Thyroid gland (tissue), 4 donors: ENCODE measurements around the gene GRB10. TPM values are rescaled to one million over a fixed set of nuclear protein-coding genes. Genes with fewer than 3 reads are reported as not detected.

ENCODE experiments used
- DNase-seq, 2 donors: peaks; one replicate each; pipeline ENCODE4 v3.0.0-alpha.2; 2019
- H3K27ac ChIP-seq, 3 donors: fragments of 200-600 bp; sonication (generic); 1 replicate in 2 of 3; 2 replicates in 1 of 3; pipeline ENCODE4 v1.5.1; 2016 to 2019; ENCODE audit warnings: mild to moderate bottlenecking in 1 of 3, moderate library complexity in 1 of 3
- H3K27me3 ChIP-seq: fragments of 200-600 bp; sonication (generic); one replicate; pipeline ENCODE4 v1.5.1; 2019
- H3K36me3 ChIP-seq, 2 donors: fragments of 200-600 bp; sonication (generic); one replicate each; pipeline ENCODE4 v1.5.1; 2016 to 2019
- H3K4me1 ChIP-seq, 2 donors: fragments of 200-600 bp; sonication (generic); one replicate each; pipeline ENCODE4 v1.5.1; 2017 to 2019
- H3K4me3 ChIP-seq, 3 donors: fragments of 200-600 bp; sonication (generic); replicated peaks in 1 of 3; 1 replicate in 2 of 3; 2 replicates in 1 of 3; pipeline ENCODE4 v1.5.1; 2016; ENCODE audit warnings: mild to moderate bottlenecking in 1 of 3
- H3K9me3 ChIP-seq: fragments of 200-600 bp; sonication (generic); one replicate; pipeline ENCODE4 v1.5.1; 2017
- CTCF ChIP-seq, 6 experiments: fragments of 200-600 bp in 3 of 6; fragments of 450-650 bp in 3 of 6; sonication (generic) in 3 of 6; IDR thresholded peaks; one replicate each; pipeline ENCODE4 v1.5.1; 2016 to 2019; ENCODE audit warnings: antibody characterized with exemption in 6 of 6, mild to moderate bottlenecking in 2 of 6, inconsistent platforms in 1 of 6, moderate library complexity in 1 of 6
- POLR2A ChIP-seq, 2 donors: fragments of 450-650 bp; IDR thresholded peaks; one replicate each; pipeline ENCODE4 v1.6.1; 2017; ENCODE audit warnings: antibody characterized with exemption in 2 of 2, mild to moderate bottlenecking in 2 of 2, moderate library complexity in 1 of 2
- WGBS, 2 donors: methylation state at CpG; one replicate each; pipeline ENCODE4 v1.1.5; 2017; 5-methylcytosine and 5-hydroxymethylcytosine counted together
- intact Hi-C: fragments of 100-400 bp; cut with DNase I; formaldehyde crosslinking; loops from one replicate; pipeline ENCODE4 v1.15.1; 2023
- total RNA-seq, 4 donors: library from RNA; depleted of rRNA; stranded (reverse); fragments of >200 nt; gene quantifications; one replicate each; pipeline ENCODE4 v1.2.3, GENCODE V29; 2016

GRB10 gene
- total RNA-seq, 4 donors from 2014 or later: 21.3 to 99.2 (median 39.6) TPM

GRCh38 chr7:50542132-50542531 lies 240.6 kb downstream of the GRB10 start:
- Histone ChIP-seq H3K4me3 (no peak overlapping the region), H3K27me3 (no peaks in the 10 kb centered on the region), H3K27ac (no peak overlapping the region), H3K36me3 (no peaks in the 10 kb centered on the region), H3K9me3 (no peaks in the 10 kb centered on the region), H3K4me1 (no peaks in the 10 kb centered on the region)
- TF ChIP-seq CTCF (IDR thresholded peaks at IDR 0.05) (no peak), POLR2A (IDR thresholded peaks at IDR 0.05) (no peak)
- 85 to 87% methylated on average over 10 to 11 of the region's 11 CpGs for WGBS, 2 donors
- intact Hi-C loops: no loop called here
- DNase-seq: no peak

GRCh38 chr7:50540785-50541579 lies 241.7 kb downstream of the GRB10 start:
- Histone ChIP-seq H3K4me3 (no peak overlapping the region), H3K27ac (no peak overlapping the region), H3K4me1 (no peaks in the 10 kb centered on the region), H3K9me3 (no peaks in the 10 kb centered on the region), H3K27me3 (no peaks in the 10 kb centered on the region), H3K36me3 (no peaks in the 10 kb centered on the region)
- 94 to 99% methylated on average over 9 of the region's 9 CpGs for WGBS, 2 donors
- DNase-seq: no peak
- intact Hi-C loops: no loop called here
- TF ChIP-seq POLR2A (IDR thresholded peaks at IDR 0.05) (no peak), CTCF (IDR thresholded peaks at IDR 0.05) (no peak)

Other genes with a start within 250 kb of the GRB10 start
- 1 to 10 TPM in 1 of 4 donors, not detected in 3; 2.7 TPM for gene DDC, start 217.5 kb downstream of the GRB10 start, total RNA-seq